AG09309 (cell line): Measurements from ENCODE around the gene ENPP3.

Experiments used
- DNase-seq: peaks from one replicate; pipeline ENCODE4 v3.0.0-alpha.2; 2010; ENCODE audit warnings: low read depth
- H3K4me3 ChIP-seq: 2 replicates; pipeline ENCODE4 v1.5.1; 2011; ENCODE audit warnings: mild to moderate bottlenecking, low read depth, low read length, moderate library complexity; ENCODE audit not compliant: control insufficient read depth
- CTCF ChIP-seq: IDR thresholded peaks from 2 replicates; pipeline ENCODE4 v1.5.1; 2011; ENCODE audit warnings: mild to moderate bottlenecking, low read depth, low read length, inconsistent platforms; ENCODE audit not compliant: insufficient read depth, control insufficient read depth; ENCODE audit errors: missing control alignments

The ENPP3 gene

GRCh38 chr6:131765081-131765803, 128.1 kb downstream of the ENPP3 start:
- peak; percentile 82 for DNase-seq
- no peak for TF ChIP-seq CTCF
- H3K4me3 ChIP-seq, result no peak overlapping the region

GRCh38 chr6:131765804-131766135, 128.7 kb downstream of the ENPP3 start:
- TF ChIP-seq CTCF, result no peak
- DNase-seq, result no peak
- H3K4me3 ChIP-seq, result no peak overlapping the region

GRCh38 chr6:131766631-131767030, 129.5 kb downstream of the ENPP3 start:
- no peak for TF ChIP-seq CTCF
- no peak overlapping the region for H3K4me3 ChIP-seq
- DNase-seq, result no peak

GRCh38 chr6:131768964-131769363, 131.9 kb downstream of the ENPP3 start:
- H3K4me3 ChIP-seq, result no peak overlapping the region
- no peak for TF ChIP-seq CTCF
- no peak for DNase-seq

GRCh38 chr6:131769385-131770141, 132.5 kb downstream of the ENPP3 start:
- H3K4me3 ChIP-seq, result no peak overlapping the region
- no peak for DNase-seq
- no peak for TF ChIP-seq CTCF

- H3K4me3 ChIP-seq, result no peak overlapping the region
- no peak for TF ChIP-seq CTCF
- DNase-seq, result no peak
These were observed 133.7 kb downstream of the ENPP3 start for GRCh38 chr6:131770776-131771175.
